ENCODE measurements around the gene ABLIM1.

- TF ChIP-seq FOXK2 (IDR thresholded peaks at IDR 0.05) (no peak), FOXM1 (IDR thresholded peaks at IDR 0.05; ENCODE audit: borderline replicate concordance) (no peak), ELF4 (IDR thresholded peaks at IDR 0.05) (no peak), FOXA1 (IDR thresholded peaks at IDR 0.05) (no peak), HDGF (IDR thresholded peaks at IDR 0.05; ENCODE audit: borderline replicate concordance) (no peak), TARDBP (IDR thresholded peaks at IDR 0.05) (no peak), ARNT (IDR thresholded peaks at IDR 0.05) (no peak), SP1 (IDR thresholded peaks at IDR 0.05) (no peak), NFRKB (IDR thresholded peaks at IDR 0.05) (no peak)
- TF ChIP-seq, protein P1, sequence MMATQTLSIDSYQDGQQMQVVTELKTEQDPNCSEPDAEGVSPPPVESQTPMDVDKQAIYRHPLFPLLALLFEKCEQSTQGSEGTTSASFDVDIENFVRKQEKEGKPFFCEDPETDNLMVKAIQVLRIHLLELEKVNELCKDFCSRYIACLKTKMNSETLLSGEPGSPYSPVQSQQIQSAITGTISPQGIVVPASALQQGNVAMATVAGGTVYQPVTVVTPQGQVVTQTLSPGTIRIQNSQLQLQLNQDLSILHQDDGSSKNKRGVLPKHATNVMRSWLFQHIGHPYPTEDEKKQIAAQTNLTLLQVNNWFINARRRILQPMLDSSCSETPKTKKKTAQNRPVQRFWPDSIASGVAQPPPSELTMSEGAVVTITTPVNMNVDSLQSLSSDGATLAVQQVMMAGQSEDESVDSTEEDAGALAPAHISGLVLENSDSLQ (IDR thresholded peaks at IDR 0.05): no peak
Measured at GRCh38 chr10:114489521-114490310, 168.4 kb downstream of the ABLIM1 start.

Data from HEK293T (cell line).